Right lobe of liver (tissue), 4 donors: Measurements from ENCODE around the gene HBG2.

Experiments used
- POLR2A ChIP-seq: fragments of 450-650 bp; IDR thresholded peaks from one replicate; pipeline ENCODE4 v1.6.1; 2017; ENCODE audit warnings: antibody characterized with exemption, mild to moderate bottlenecking
- TF ChIP-seq, protein P1 (sequence below), 4 donors: fragments of 200-600 bp in 3 of 4; fragments of 450-650 bp in 1 of 4; IDR thresholded peaks; one replicate each; pipeline versions ENCODE4 v1.5.1 to v1.8.0; 2016 to 2022; ENCODE audit warnings: antibody characterized with exemption in 4 of 4, mild to moderate bottlenecking in 2 of 4
- donor health status: DM: no; HTN: no; CAD: no.
- donor health status: DM: no; HTN: no; CAD: no.
- donor health status: DM: no; HTN: yes; CAD: no.

DNA sequence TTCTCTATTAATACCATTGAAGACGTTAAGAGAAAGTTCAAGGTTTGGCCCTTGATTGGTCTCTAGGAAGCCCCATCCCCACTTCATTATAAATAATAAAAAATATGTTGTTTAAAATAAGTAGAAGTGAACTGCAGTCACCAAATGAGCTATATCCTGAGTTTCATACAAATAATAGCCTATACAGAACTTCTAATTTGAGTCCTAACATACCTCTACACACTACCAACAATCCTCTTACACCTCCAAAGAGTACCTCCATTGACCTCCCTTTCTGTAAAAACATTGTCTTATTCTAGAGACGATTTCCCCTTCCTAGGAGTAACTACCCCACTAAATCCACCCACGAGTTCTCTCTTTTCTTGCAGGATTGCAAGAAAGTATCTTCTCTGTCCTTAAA is 13.1 kb downstream of the HBG2 start:
- TF ChIP-seq, protein P1, sequence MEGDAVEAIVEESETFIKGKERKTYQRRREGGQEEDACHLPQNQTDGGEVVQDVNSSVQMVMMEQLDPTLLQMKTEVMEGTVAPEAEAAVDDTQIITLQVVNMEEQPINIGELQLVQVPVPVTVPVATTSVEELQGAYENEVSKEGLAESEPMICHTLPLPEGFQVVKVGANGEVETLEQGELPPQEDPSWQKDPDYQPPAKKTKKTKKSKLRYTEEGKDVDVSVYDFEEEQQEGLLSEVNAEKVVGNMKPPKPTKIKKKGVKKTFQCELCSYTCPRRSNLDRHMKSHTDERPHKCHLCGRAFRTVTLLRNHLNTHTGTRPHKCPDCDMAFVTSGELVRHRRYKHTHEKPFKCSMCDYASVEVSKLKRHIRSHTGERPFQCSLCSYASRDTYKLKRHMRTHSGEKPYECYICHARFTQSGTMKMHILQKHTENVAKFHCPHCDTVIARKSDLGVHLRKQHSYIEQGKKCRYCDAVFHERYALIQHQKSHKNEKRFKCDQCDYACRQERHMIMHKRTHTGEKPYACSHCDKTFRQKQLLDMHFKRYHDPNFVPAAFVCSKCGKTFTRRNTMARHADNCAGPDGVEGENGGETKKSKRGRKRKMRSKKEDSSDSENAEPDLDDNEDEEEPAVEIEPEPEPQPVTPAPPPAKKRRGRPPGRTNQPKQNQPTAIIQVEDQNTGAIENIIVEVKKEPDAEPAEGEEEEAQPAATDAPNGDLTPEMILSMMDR (IDR thresholded peaks at IDR 0.05), result no peak
- TF ChIP-seq POLR2A, result no peak
